ENCODE data around the gene NR1D2.

NR1D2 gene

DNA sequence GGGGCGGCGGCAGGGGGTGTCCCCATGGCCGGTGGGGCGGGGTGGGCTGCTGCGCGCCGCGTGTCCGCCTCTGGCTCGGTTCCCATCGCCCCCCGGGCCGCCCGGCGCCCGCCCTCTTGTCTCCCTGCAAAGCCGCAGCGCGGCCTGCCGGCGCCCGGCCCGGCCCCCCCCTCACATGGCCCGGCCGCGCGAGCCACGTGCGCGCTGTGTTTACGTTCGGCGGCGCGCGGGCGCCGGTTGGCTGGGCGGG lies 502 bp downstream of the NR1D2 start:
- H3K4me3 ChIP-seq (ENCODE audit: low read depth, low read length): peak overlapping the region; percentile 56
- ChIA-PET POLR2A (interaction anchor here (1.3 kb wide), 1 partner anchor 28 kb away, joined by 24 read pairs; the partner anchor contains the start of genes NKIRAS1 and RPL15), CTCF (no interaction called here)
- TF ChIP-seq, protein P1, sequence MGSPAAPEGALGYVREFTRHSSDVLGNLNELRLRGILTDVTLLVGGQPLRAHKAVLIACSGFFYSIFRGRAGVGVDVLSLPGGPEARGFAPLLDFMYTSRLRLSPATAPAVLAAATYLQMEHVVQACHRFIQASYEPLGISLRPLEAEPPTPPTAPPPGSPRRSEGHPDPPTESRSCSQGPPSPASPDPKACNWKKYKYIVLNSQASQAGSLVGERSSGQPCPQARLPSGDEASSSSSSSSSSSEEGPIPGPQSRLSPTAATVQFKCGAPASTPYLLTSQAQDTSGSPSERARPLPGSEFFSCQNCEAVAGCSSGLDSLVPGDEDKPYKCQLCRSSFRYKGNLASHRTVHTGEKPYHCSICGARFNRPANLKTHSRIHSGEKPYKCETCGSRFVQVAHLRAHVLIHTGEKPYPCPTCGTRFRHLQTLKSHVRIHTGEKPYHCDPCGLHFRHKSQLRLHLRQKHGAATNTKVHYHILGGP (tag by site-specific recombination; IDR thresholded peaks at IDR 0.05): no peak
- TF ChIP-seq ZNF274 (IDR thresholded peaks at IDR 0.05; ENCODE audit: low read length) (no peak), ZNF274 (tag by site-specific recombination; IDR thresholded peaks at IDR 0.05; ENCODE audit: borderline replicate concordance) (no peak), KLF9 (tag by site-specific recombination; IDR thresholded peaks at IDR 0.05; ENCODE audit: low read depth) (no peak)
- TF ChIP-seq, protein P2, sequence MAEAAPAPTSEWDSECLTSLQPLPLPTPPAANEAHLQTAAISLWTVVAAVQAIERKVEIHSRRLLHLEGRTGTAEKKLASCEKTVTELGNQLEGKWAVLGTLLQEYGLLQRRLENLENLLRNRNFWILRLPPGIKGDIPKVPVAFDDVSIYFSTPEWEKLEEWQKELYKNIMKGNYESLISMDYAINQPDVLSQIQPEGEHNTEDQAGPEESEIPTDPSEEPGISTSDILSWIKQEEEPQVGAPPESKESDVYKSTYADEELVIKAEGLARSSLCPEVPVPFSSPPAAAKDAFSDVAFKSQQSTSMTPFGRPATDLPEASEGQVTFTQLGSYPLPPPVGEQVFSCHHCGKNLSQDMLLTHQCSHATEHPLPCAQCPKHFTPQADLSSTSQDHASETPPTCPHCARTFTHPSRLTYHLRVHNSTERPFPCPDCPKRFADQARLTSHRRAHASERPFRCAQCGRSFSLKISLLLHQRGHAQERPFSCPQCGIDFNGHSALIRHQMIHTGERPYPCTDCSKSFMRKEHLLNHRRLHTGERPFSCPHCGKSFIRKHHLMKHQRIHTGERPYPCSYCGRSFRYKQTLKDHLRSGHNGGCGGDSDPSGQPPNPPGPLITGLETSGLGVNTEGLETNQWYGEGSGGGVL (tag by site-specific recombination; IDR thresholded peaks at IDR 0.05): no peak
- H3K9me3 ChIP-seq (ENCODE audit: control insufficient read depth, insufficient read depth, low read depth, low read length): no peaks in the 10 kb centered on the region
- H3K4me1 ChIP-seq (ENCODE audit: control insufficient read depth, insufficient read depth, low read length): peaks cover 2% of the 10 kb centered on the region; the same call in 1 of the 2 replicates
- no peaks in the 10 kb centered on the region for H3K36me3 ChIP-seq (ENCODE audit: control insufficient read depth in 2 of 2, insufficient read depth in 1 of 2, low read length in 2 of 2)
- H3K27ac ChIP-seq (ENCODE audit: extremely low read depth, low read depth, low read length): peak overlapping the region; percentile 93

DNA sequence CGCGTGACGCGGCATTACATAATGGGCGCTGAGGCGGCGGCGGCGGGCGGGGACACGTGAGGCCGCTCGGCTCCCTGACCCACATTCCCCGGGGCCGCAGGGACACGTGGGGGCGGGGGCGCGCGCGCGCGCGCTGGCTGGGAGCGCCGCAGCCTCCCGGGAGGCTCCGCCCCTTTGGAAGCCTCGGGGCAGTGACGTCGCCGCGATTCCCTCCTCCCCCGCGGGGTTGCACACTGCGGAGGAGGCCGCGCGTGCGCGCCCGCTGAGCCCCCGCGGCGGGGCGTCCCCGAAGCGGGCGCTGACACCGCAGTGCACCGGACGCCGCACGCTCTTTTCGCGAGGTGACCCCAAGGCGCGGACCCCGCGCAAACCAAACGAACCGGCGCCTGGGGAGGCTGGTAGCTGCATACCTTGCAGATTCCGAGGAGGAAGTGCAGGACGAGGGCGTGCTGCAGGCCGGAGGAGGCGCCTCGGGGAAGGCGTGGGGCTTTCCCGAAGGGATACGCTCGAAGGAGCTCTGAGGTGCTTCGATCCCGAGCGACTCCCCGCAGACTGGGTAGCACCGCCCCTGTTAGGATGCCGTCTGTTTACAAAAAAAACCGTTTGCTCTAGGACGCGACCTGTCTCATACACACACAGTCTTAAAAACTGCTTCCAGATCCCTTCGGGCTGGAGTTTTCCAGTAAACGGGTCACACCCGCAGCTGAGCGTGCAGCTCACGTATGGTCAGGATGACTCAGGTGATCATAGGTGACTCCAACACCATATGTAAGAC lies 1.0 kb downstream of the NR1D2 start:
- H3K4me1 ChIP-seq (ENCODE audit: control insufficient read depth, insufficient read depth, low read length): peaks cover 2% of the 10 kb centered on the region; the same call in 1 of the 2 replicates
- H3K36me3 ChIP-seq (ENCODE audit: control insufficient read depth in 2 of 2, insufficient read depth in 1 of 2, low read length in 2 of 2): no peaks in the 10 kb centered on the region
- peak overlapping the region; percentile 80 for H3K4me3 ChIP-seq (ENCODE audit: low read depth, low read length)
- H3K9me3 ChIP-seq (ENCODE audit: control insufficient read depth, insufficient read depth, low read depth, low read length): no peaks in the 10 kb centered on the region
- ChIA-PET POLR2A (interaction anchor here (0.6 to 1.3 kb wide), 4 partner anchors 10 to 29 kb away, joined by 3 to 24 read pairs (median 4); partner anchors contain the start of genes NKIRAS1 and RPL15), CTCF (interaction anchor here (1.0 kb wide), 1 partner anchor 57 kb away, joined by 4 read pairs; no protein-coding TSS in a partner anchor)
- H3K27ac ChIP-seq (ENCODE audit: extremely low read depth, low read depth, low read length): peak overlapping the region; percentile 72
- TF ChIP-seq GLI2 (tag by site-specific recombination; IDR thresholded peaks at IDR 0.05; ENCODE audit: borderline replicate concordance, low read depth) (no peak), ZNF626 (tag by site-specific recombination; IDR thresholded peaks at IDR 0.05) (no peak), ZBTB17 (tag by site-specific recombination; IDR thresholded peaks at IDR 0.05) (peak; percentile 72; the same call in 1 of the 2 replicates), TCF7L2 (IDR thresholded peaks at IDR 0.05; ENCODE audit: borderline replicate concordance, low read depth, low read length) (no peak), SP3 (tag by site-specific recombination; IDR thresholded peaks at IDR 0.05) (peak; percentile 75), ZNF76 (tag by site-specific recombination; IDR thresholded peaks at IDR 0.05; ENCODE audit: borderline replicate concordance, low read depth) (peak; percentile 64; the same call in 1 of the 2 replicates), ZNF121 (tag by site-specific recombination; IDR thresholded peaks at IDR 0.05) (0 out of 2 replicates have a peak, but pooled peaks have one; percentile 18), BCL11B (tag by site-specific recombination; IDR thresholded peaks at IDR 0.05; ENCODE audit: low read depth) (0 out of 2 replicates have a peak, but pooled peaks have one; percentile 32), SETDB1 (IDR thresholded peaks at IDR 0.05; ENCODE audit: insufficient read length, low read length) (no peak), ZNF311 (tag by site-specific recombination; IDR thresholded peaks at IDR 0.05; ENCODE audit: borderline replicate concordance) (no peak), HOXC10 (CRISPR knock-in tag; IDR thresholded peaks at IDR 0.05) (no peak), ZFP3 (tag by site-specific recombination; IDR thresholded peaks at IDR 0.05; ENCODE audit: low read depth) (no peak), KLF7 (tag by site-specific recombination; IDR thresholded peaks at IDR 0.05; ENCODE audit: borderline replicate concordance) (no peak), ZNF600 (tag by site-specific recombination; IDR thresholded peaks at IDR 0.05) (peak; percentile 95), ZBTB48 (tag by site-specific recombination; IDR thresholded peaks at IDR 0.05) (no peak), ZNF248 (tag by site-specific recombination; IDR thresholded peaks at IDR 0.05) (no peak), ZNF350 (tag by site-specific recombination; IDR thresholded peaks at IDR 0.05) (no peak), ZNF366 (tag by site-specific recombination; conservative IDR thresholded peaks at IDR 0.05) (no peak), ZBTB20 (tag by site-specific recombination; IDR thresholded peaks at IDR 0.05) (peak; percentile 84), ZNF785 (tag by site-specific recombination; IDR thresholded peaks at IDR 0.05) (0 out of 2 replicates have a peak, but pooled peaks have one; percentile 8), ZNF140 (tag by site-specific recombination; IDR thresholded peaks at IDR 0.05) (no peak), ZNF585B (tag by site-specific recombination; IDR thresholded peaks at IDR 0.05) (no peak)
- TF ChIP-seq, protein P3, sequence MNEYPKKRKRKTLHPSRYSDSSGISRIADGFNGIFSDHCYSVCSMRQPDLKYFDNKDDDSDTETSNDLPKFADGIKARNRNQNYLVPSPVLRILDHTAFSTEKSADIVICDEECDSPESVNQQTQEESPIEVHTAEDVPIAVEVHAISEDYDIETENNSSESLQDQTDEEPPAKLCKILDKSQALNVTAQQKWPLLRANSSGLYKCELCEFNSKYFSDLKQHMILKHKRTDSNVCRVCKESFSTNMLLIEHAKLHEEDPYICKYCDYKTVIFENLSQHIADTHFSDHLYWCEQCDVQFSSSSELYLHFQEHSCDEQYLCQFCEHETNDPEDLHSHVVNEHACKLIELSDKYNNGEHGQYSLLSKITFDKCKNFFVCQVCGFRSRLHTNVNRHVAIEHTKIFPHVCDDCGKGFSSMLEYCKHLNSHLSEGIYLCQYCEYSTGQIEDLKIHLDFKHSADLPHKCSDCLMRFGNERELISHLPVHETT (tag by site-specific recombination; IDR thresholded peaks at IDR 0.05): 0 out of 2 replicates have a peak, but pooled peaks have one; percentile 28
- TF ChIP-seq, protein P4, sequence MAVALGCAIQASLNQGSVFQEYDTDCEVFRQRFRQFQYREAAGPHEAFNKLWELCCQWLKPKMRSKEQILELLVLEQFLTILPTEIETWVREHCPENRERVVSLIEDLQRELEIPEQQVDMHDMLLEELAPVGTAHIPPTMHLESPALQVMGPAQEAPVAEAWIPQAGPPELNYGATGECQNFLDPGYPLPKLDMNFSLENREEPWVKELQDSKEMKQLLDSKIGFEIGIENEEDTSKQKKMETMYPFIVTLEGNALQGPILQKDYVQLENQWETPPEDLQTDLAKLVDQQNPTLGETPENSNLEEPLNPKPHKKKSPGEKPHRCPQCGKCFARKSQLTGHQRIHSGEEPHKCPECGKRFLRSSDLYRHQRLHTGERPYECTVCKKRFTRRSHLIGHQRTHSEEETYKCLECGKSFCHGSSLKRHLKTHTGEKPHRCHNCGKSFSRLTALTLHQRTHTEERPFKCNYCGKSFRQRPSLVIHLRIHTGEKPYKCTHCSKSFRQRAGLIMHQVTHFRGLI (tag by site-specific recombination; IDR thresholded peaks at IDR 0.05): no peak; the same call in 1 of the 2 replicates

Data from HEK293 (cell line).